HG03175 (cell line): ENCODE results near the gene SULT1A1.
A peak's percentile ranks its signal among the peaks of the same experiment; 100 is the strongest.
"Not testable (repeated sequence)": the region's sequence is repeated elsewhere in the genome, so short reads cannot be mapped to it uniquely, and the experiment has no call there.

Experiments
- ATAC-seq: cut with Tn5 transposase; IDR thresholded peaks from one replicate; pipeline ENCODE4 v1.9.1; 2021; ENCODE audit warnings: mild to moderate bottlenecking, moderate library complexity; ENCODE audit not compliant: unreplicated experiment

The SULT1A1 gene

GRCh38 chr16:28609631-28610594 lies at the start of gene SULT1A1:
TSS of gene SULT1A1 (minus strand) at chr16:28610044. CDS start at chr16:28608855, 1,189 bp downstream.
- ATAC-seq: no peak

- not testable (repeated sequence) for ATAC-seq
Measured at GRCh38 chr16:28639959-28640358, 30.1 kb upstream of the SULT1A1 start.

GRCh38 chr16:28638359-28638758 lies 28.5 kb upstream of the SULT1A1 start:
- not testable (repeated sequence) for ATAC-seq

- ATAC-seq: not testable (repeated sequence)
Measured at GRCh38 chr16:28637765-28638164, 27.9 kb upstream of the SULT1A1 start, which contains the start of gene NPIPB8. TSS of gene NPIPB8 (plus strand) at chr16:28638065. CDS start at chr16:28638361, 296 bp downstream.

- not testable (repeated sequence) for ATAC-seq
Measured at GRCh38 chr16:28636093-28636823, 26.4 kb upstream of the SULT1A1 start.

- ATAC-seq: not testable (repeated sequence)
Measured at GRCh38 chr16:28630905-28631304, 21.1 kb upstream of the SULT1A1 start.

GRCh38 chr16:28623172-28623711 lies 13.4 kb upstream of the SULT1A1 start:
- ATAC-seq: no peak

- not testable (repeated sequence) for ATAC-seq
Measured at GRCh38 chr16:28622532-28623171, 12.8 kb upstream of the SULT1A1 start.

- no peak for ATAC-seq
Measured at GRCh38 chr16:28621481-28622155, 11.8 kb upstream of the SULT1A1 start.

- not testable (repeated sequence) for ATAC-seq
Measured at GRCh38 chr16:28620316-28620715, 10.5 kb upstream of the SULT1A1 start.

GRCh38 chr16:28617874-28618273 lies 8.0 kb upstream of the SULT1A1 start:
- ATAC-seq: no peak

- ATAC-seq: no peak
Measured at GRCh38 chr16:28616636-28617035, 6.8 kb upstream of the SULT1A1 start.

- ATAC-seq: not testable (repeated sequence)
Measured at GRCh38 chr16:28616224-28616577, 6.4 kb upstream of the SULT1A1 start.

GRCh38 chr16:28615486-28616223 lies 5.8 kb upstream of the SULT1A1 start:
- not testable (repeated sequence) for ATAC-seq

GRCh38 chr16:28614561-28614960 lies 4.7 kb upstream of the SULT1A1 start:
- ATAC-seq: not testable (repeated sequence)

- ATAC-seq: not testable (repeated sequence)
Measured at GRCh38 chr16:28613912-28614311, 4.1 kb upstream of the SULT1A1 start.

- peak; percentile 61 for ATAC-seq
Measured at GRCh38 chr16:28612359-28613280, 2.8 kb upstream of the SULT1A1 start.

GRCh38 chr16:28610595-28611191 lies 849 bp upstream of the SULT1A1 start:
- no peak for ATAC-seq
